Muscle layer of duodenum (tissue), 2 donors: ENCODE measurements around the gene CLTCL1.

Experiments
- H3K27ac ChIP-seq: one replicate; pipeline ENCODE4 v1.7.0; 2013; ENCODE audit warnings: mild to moderate bottlenecking, low read length
- H3K27me3 ChIP-seq: one replicate; pipeline ENCODE4 v1.7.0; 2013; ENCODE audit warnings: low read depth, mild to moderate bottlenecking, control low read depth, low read length
- H3K36me3 ChIP-seq, 2 donors: one replicate each; pipeline ENCODE4 v1.7.0; 2013; ENCODE audit warnings: low read length in 2 of 2, control low read depth in 1 of 2, mild to moderate bottlenecking in 1 of 2; ENCODE audit not compliant: insufficient read depth in 2 of 2, control insufficient read depth in 1 of 2
- H3K4me1 ChIP-seq, 2 donors: one replicate each; pipeline ENCODE4 v1.7.0; 2013; ENCODE audit warnings: low read length in 2 of 2, mild to moderate bottlenecking in 2 of 2, control low read depth in 1 of 2, moderate library complexity in 1 of 2; ENCODE audit not compliant: insufficient read depth in 2 of 2, control insufficient read depth in 1 of 2
- H3K4me3 ChIP-seq, 2 donors: one replicate each; pipeline ENCODE4 v1.7.0; 2013; ENCODE audit warnings: low read length in 2 of 2, low read depth in 1 of 2, mild to moderate bottlenecking in 1 of 2
- H3K9me3 ChIP-seq, 2 donors: one replicate each; pipeline ENCODE4 v1.7.0; 2013; ENCODE audit warnings: low read length in 2 of 2, control low read depth in 1 of 2, mild to moderate bottlenecking in 1 of 2; ENCODE audit not compliant: control insufficient read depth in 1 of 2
- donor health status: healthy.

Gene CLTCL1

GRCh38 chr22:19216579-19216978, 74.9 kb downstream of the CLTCL1 start:
- Histone ChIP-seq H3K9me3 (no peaks in the 10 kb centered on the region), H3K27me3 (no peaks in the 10 kb centered on the region), H3K27ac (no peak overlapping the region), H3K4me1 (no peaks in the 10 kb centered on the region), H3K4me3 (no peak overlapping the region), H3K36me3 (peaks cover 0 to 19% of the 10 kb centered on the region in 2 donors)

GRCh38 chr22:19215360-19215759, 76.2 kb downstream of the CLTCL1 start:
- Histone ChIP-seq H3K4me1 (no peaks in the 10 kb centered on the region), H3K27me3 (no peaks in the 10 kb centered on the region), H3K4me3 (no peak overlapping the region), H3K9me3 (no peaks in the 10 kb centered on the region), H3K27ac (no peak overlapping the region), H3K36me3 (peaks cover 0 to 7% of the 10 kb centered on the region in 2 donors)

GRCh38 chr22:19214078-19214473, 77.4 kb downstream of the CLTCL1 start:
- H3K9me3 ChIP-seq: no peaks in the 10 kb centered on the region
- H3K36me3 ChIP-seq: peaks cover 0 to 12% of the 10 kb centered on the region in 2 donors
- no peaks in the 10 kb centered on the region for H3K4me1 ChIP-seq
- no peaks in the 10 kb centered on the region for H3K27me3 ChIP-seq
- no peak overlapping the region for H3K27ac ChIP-seq
- no peak overlapping the region for H3K4me3 ChIP-seq

- no peaks in the 10 kb centered on the region for H3K9me3 ChIP-seq
- no peak overlapping the region for H3K27ac ChIP-seq
- H3K27me3 ChIP-seq: no peaks in the 10 kb centered on the region
- peaks cover 0 to 17% of the 10 kb centered on the region in 2 donors for H3K36me3 ChIP-seq
- H3K4me3 ChIP-seq: no peak overlapping the region
- no peaks in the 10 kb centered on the region for H3K4me1 ChIP-seq
These were observed 78.0 kb downstream of the CLTCL1 start for GRCh38 chr22:19213442-19214077.

DNA sequence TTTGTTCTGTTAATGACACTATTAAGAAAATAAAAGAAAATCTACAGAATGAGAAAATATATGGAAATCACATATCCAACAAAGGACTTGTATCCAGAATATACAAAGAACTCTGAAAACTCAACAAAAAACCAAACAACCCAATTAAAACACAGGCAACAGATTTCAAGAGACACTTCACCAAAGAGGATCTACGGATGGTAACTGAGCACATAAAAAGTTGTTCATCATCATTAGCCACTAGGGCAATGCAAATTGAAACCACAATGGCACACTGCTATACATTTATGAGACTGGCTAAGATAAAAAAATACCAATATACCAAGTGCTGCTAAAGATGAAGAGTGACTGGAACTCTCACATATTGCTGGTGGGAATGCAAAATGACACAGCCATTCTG, 78.5 kb downstream of the CLTCL1 start:
- Histone ChIP-seq H3K9me3 (no peaks in the 10 kb centered on the region), H3K4me3 (no peak overlapping the region), H3K36me3 (peaks cover 0 to 18% of the 10 kb centered on the region in 2 donors), H3K27ac (no peak overlapping the region), H3K27me3 (no peaks in the 10 kb centered on the region), H3K4me1 (no peaks in the 10 kb centered on the region)

DNA sequence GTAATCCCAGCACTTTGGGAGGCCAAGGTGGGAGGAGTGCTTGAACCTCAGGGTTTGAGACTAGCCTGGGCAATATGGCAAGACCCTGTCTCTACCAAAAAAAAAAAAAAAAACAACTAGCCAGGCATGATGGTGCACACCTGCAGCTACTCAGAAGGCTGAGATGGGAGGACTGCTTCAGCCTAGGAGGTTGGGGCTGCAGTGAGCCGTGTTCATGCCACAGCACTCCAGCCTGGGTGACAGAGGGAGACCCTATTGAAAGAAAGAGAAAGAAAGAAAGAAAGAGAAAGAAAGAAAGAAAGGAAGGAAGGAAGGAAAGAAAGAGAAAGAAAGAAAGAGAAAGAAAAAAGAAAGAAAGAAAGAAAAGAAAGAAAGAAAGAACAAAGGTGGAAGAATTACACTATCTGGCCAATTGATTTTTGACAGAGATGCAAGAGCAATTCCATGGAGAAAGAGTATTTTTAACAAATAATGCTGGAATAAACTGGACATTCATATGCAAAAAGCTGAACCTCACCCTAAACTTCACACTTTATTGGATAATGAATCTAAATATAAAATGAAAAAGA, 79.1 kb downstream of the CLTCL1 start:
- Histone ChIP-seq H3K36me3 (peaks cover 0 to 18% of the 10 kb centered on the region in 2 donors), H3K9me3 (no peaks in the 10 kb centered on the region), H3K27ac (no peak overlapping the region), H3K27me3 (no peaks in the 10 kb centered on the region), H3K4me3 (no peak overlapping the region), H3K4me1 (no peaks in the 10 kb centered on the region)

- no peak overlapping the region for H3K4me3 ChIP-seq
- H3K27me3 ChIP-seq: no peaks in the 10 kb centered on the region
- H3K27ac ChIP-seq: no peak overlapping the region
- no peaks in the 10 kb centered on the region for H3K4me1 ChIP-seq
- peaks cover 0 to 18% of the 10 kb centered on the region in 2 donors for H3K36me3 ChIP-seq
- H3K9me3 ChIP-seq: no peaks in the 10 kb centered on the region
These were observed 81.3 kb downstream of the CLTCL1 start for GRCh38 chr22:19210188-19210587.

- Histone ChIP-seq H3K9me3 (no peaks in the 10 kb centered on the region), H3K27me3 (no peaks in the 10 kb centered on the region), H3K27ac (no peak overlapping the region), H3K4me3 (no peak overlapping the region), H3K36me3 (peaks cover 0 to 18% of the 10 kb centered on the region in 2 donors), H3K4me1 (no peaks in the 10 kb centered on the region)
These were observed 83.2 kb downstream of the CLTCL1 start for GRCh38 chr22:19208287-19208847.

GRCh38 chr22:19207884-19208283, 83.6 kb downstream of the CLTCL1 start:
- H3K27me3 ChIP-seq: no peaks in the 10 kb centered on the region
- no peak overlapping the region for H3K27ac ChIP-seq
- no peaks in the 10 kb centered on the region for H3K9me3 ChIP-seq
- H3K4me3 ChIP-seq: no peak overlapping the region
- no peaks in the 10 kb centered on the region for H3K4me1 ChIP-seq
- H3K36me3 ChIP-seq: peaks cover 0 to 18% of the 10 kb centered on the region in 2 donors

GRCh38 chr22:19207401-19207808, 84.1 kb downstream of the CLTCL1 start:
- H3K36me3 ChIP-seq: peaks cover 0 to 18% of the 10 kb centered on the region in 2 donors
- no peaks in the 10 kb centered on the region for H3K4me1 ChIP-seq
- no peaks in the 10 kb centered on the region for H3K27me3 ChIP-seq
- H3K4me3 ChIP-seq: no peak overlapping the region
- H3K9me3 ChIP-seq: no peaks in the 10 kb centered on the region
- no peak overlapping the region for H3K27ac ChIP-seq

GRCh38 chr22:19206287-19206686, 85.2 kb downstream of the CLTCL1 start:
- Histone ChIP-seq H3K4me3 (no peak overlapping the region), H3K27me3 (no peaks in the 10 kb centered on the region), H3K36me3 (peaks cover 0 to 18% of the 10 kb centered on the region in 2 donors), H3K4me1 (no peaks in the 10 kb centered on the region), H3K9me3 (no peaks in the 10 kb centered on the region), H3K27ac (no peak overlapping the region)
